HG03469 (cell line): ENCODE measurements around the gene CASKIN1.
"Not testable (repeated sequence)": the region's sequence is repeated elsewhere in the genome, so short reads cannot be mapped to it uniquely, and the experiment has no call there.

ENCODE experiments used
- ATAC-seq: cut with Tn5 transposase; IDR thresholded peaks from one replicate; pipeline ENCODE4 v1.9.1; 2021; ENCODE audit warnings: mild to moderate bottlenecking, moderate library complexity, moderate number of reproducible peaks; ENCODE audit not compliant: unreplicated experiment

CASKIN1 gene

GRCh38 chr16:2196162-2196980 lies at the start of gene CASKIN1:
CASKIN1 (minus strand) TSS chr16:2196605; CDS start chr16:2196432, 173 bp downstream.
- no peak for ATAC-seq

GRCh38 chr16:2244926-2245795 lies 48.8 kb upstream of the CASKIN1 start:
- no peak for ATAC-seq

- ATAC-seq, result no peak
These were observed 47.9 kb upstream of the CASKIN1 start for GRCh38 chr16:2244301-2244700.

- ATAC-seq, result no peak
These were observed 47.4 kb upstream of the CASKIN1 start for GRCh38 chr16:2243781-2244180.

- ATAC-seq, result no peak
These were observed 46.7 kb upstream of the CASKIN1 start for GRCh38 chr16:2243031-2243528.

- no peak for ATAC-seq
These were observed 46.2 kb upstream of the CASKIN1 start for GRCh38 chr16:2242598-2242997.

- ATAC-seq, result not testable (repeated sequence)
These were observed 43.9 kb upstream of the CASKIN1 start for GRCh38 chr16:2240331-2240730.

- no peak for ATAC-seq
These were observed 42.7 kb upstream of the CASKIN1 start for GRCh38 chr16:2238838-2239675.

GRCh38 chr16:2238150-2238837 lies 41.9 kb upstream of the CASKIN1 start:
- ATAC-seq, result no peak

- ATAC-seq, result no peak
These were observed 41.2 kb upstream of the CASKIN1 start for GRCh38 chr16:2237493-2238149.

GRCh38 chr16:2237102-2237482 lies 40.7 kb upstream of the CASKIN1 start:
- ATAC-seq, result no peak

GRCh38 chr16:2236337-2237101 lies 40.1 kb upstream of the CASKIN1 start, which contains the start of gene DNASE1L2:
DNASE1L2 (plus strand) TSS chr16:2236444; CDS start chr16:2236817, 373 bp downstream.
- no peak for ATAC-seq

- no peak for ATAC-seq
These were observed 39.4 kb upstream of the CASKIN1 start for GRCh38 chr16:2235695-2236336.

- ATAC-seq, result no peak
These were observed 38.8 kb upstream of the CASKIN1 start for GRCh38 chr16:2235234-2235651.

- no peak for ATAC-seq
These were observed 38.4 kb upstream of the CASKIN1 start for GRCh38 chr16:2234813-2235170.

- ATAC-seq, result no peak
These were observed 37.7 kb upstream of the CASKIN1 start for GRCh38 chr16:2233872-2234812.

- ATAC-seq, result no peak
These were observed 36.8 kb upstream of the CASKIN1 start for GRCh38 chr16:2233046-2233775.
